ENCODE measurements around the gene NEURL2. TPM values are rescaled to one million over a fixed set of nuclear protein-coding genes. Genes with fewer than 3 reads are reported as not detected.

Gene NEURL2
- total RNA-seq = 1 to 10 TPM; 1.6 to 3.8 (median 2.2) TPM
- polyA plus RNA-seq = 1 to 10 TPM; 4.7 to 5.3 TPM

- Histone ChIP-seq H3K27ac (peak within 1 kb of the TSS; percentile 61 to 82 (median 75)), H3K4me3 (peak within 1 kb of the TSS; percentile 65 to 93 (median 80)), H3K27me3 (no peaks in the 10 kb centered on the region), H3K9me3 (no peaks in the 10 kb centered on the region), H3K4me1 (peaks cover 3 to 4% (median 4%) of the 10 kb centered on the region in 3 donors), H3K36me3 (no peaks in the 10 kb centered on the region)
- TF ChIP-seq CTCF (IDR thresholded peaks at IDR 0.05) = no peak
- FAIRE-seq = no peak
- intact Hi-C loops (cut with DNase I) = no loop called here
- peak; percentile 88 to 96 (median 91) for DNase-seq
- ATAC-seq = peak; percentile 87 to 89 (median 88)
- 1% methylated on average over 59 to 78 of the region's 78 CpGs for WGBS, 2 donors
Measured at GRCh38 chr20:45890985-45891983, at the start of gene NEURL2, which contains the start of gene CTSA. TSS of gene NEURL2 (minus strand) at chr20:45891208. CDS start at chr20:45890991, 217 bp downstream. TSS of gene CTSA (plus strand) at chr20:45891335. CDS start at chr20:45891569, 234 bp downstream.

GRCh38 chr20:45940469-45940868 is 49.5 kb upstream of the NEURL2 start:
- Histone ChIP-seq H3K27ac (no peak overlapping the region), H3K4me3 (no peak overlapping the region), H3K4me1 (peaks cover 10 to 16% (median 14%) of the 10 kb centered on the region in 3 donors), H3K9me3 (no peaks in the 10 kb centered on the region), H3K36me3 (peaks cover 14 to 57% (median 54%) of the 10 kb centered on the region in 3 donors), H3K27me3 (no peaks in the 10 kb centered on the region)
- FAIRE-seq = no peak
- TF ChIP-seq CTCF (IDR thresholded peaks at IDR 0.05) = no peak
- DNase-seq = no peak
- intact Hi-C loops (cut with DNase I) = no loop called here
- WGBS, 2 donors = 94 to 98% methylated on average over 13 of the region's 13 CpGs
- ATAC-seq = no peak

- intact Hi-C loops (cut with DNase I) = no loop called here
- FAIRE-seq = no peak
- TF ChIP-seq CTCF (IDR thresholded peaks at IDR 0.05) = no peak
Measured at GRCh38 chr20:45940053-45940452, 49.0 kb upstream of the NEURL2 start.

GRCh38 chr20:45938727-45939438 is 47.9 kb upstream of the NEURL2 start:
- FAIRE-seq (no peak), DNase-seq (peak in 1 of 6 donors; percentile 45), ATAC-seq (no peak)
- no peak overlapping the region for H3K27ac ChIP-seq
- H3K27me3 ChIP-seq = no peaks in the 10 kb centered on the region
- no peak overlapping the region for H3K4me3 ChIP-seq
- peaks cover 14 to 55% (median 54%) of the 10 kb centered on the region in 3 donors for H3K36me3 ChIP-seq
- H3K4me1 ChIP-seq = peaks cover 0 to 4% (median under 1%) of the 10 kb centered on the region in 3 donors
- no peaks in the 10 kb centered on the region for H3K9me3 ChIP-seq
- no peak for TF ChIP-seq CTCF (IDR thresholded peaks at IDR 0.05)
- WGBS, 2 donors = 90 to 93% methylated on average over 13 of the region's 13 CpGs
- intact Hi-C loops (cut with DNase I) = no loop called here

More at GRCh38 chr20:45940053-45940452, 49.0 kb upstream of the NEURL2 start:
- no peak overlapping the region for H3K27ac ChIP-seq
- peaks cover 6 to 12% (median 11%) of the 10 kb centered on the region in 3 donors for H3K4me1 ChIP-seq
- H3K4me3 ChIP-seq = no peak overlapping the region
- 93 to 100% methylated on average over 3 of the region's 3 CpGs for WGBS, 2 donors
- peaks cover 14 to 57% (median 54%) of the 10 kb centered on the region in 3 donors for H3K36me3 ChIP-seq
- ATAC-seq (no peak), DNase-seq (no peak)
- H3K27me3 ChIP-seq = no peaks in the 10 kb centered on the region
- no peaks in the 10 kb centered on the region for H3K9me3 ChIP-seq

Data from pancreas (tissue), 10 donors.